NB4 (cell line): ENCODE measurements around the gene CNKSR3.

Experiments
- POLR2A ChIP-seq: IDR thresholded peaks from 2 replicates; pipeline ENCODE4 v1.6.1; 2011; ENCODE audit warnings: mild to moderate bottlenecking; ENCODE audit not compliant: insufficient read length; ENCODE audit errors: extremely low read depth
- TF ChIP-seq, protein P1 (sequence below): IDR thresholded peaks from one replicate; pipeline ENCODE4 v1.5.1; 2012; ENCODE audit warnings: low read depth, low read length
- TF ChIP-seq, protein P2 (sequence below): IDR thresholded peaks from 2 replicates; pipeline ENCODE4 v1.6.1; 2011; ENCODE audit warnings: low read depth, low read length

DNA sequence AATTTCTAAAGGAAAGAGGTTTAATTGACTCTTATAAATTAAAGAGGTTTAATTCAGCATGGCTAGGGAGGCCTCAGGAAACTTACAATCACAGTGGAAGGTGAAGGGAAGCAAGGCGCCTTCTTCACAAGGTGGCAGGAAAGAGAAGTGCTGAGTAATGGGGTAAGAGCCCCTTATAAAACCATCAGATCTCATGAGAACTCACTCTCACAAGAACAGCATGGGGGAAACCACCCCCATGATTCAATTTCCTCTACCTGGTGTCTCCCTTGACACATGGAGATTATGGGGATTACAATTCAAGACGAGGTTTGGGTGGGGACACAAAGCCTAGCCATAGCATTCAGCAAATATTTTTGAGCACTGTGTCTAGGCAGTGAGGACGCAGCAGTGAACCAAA lies 150.0 kb downstream of the CNKSR3 start:
- TF ChIP-seq, protein P1, sequence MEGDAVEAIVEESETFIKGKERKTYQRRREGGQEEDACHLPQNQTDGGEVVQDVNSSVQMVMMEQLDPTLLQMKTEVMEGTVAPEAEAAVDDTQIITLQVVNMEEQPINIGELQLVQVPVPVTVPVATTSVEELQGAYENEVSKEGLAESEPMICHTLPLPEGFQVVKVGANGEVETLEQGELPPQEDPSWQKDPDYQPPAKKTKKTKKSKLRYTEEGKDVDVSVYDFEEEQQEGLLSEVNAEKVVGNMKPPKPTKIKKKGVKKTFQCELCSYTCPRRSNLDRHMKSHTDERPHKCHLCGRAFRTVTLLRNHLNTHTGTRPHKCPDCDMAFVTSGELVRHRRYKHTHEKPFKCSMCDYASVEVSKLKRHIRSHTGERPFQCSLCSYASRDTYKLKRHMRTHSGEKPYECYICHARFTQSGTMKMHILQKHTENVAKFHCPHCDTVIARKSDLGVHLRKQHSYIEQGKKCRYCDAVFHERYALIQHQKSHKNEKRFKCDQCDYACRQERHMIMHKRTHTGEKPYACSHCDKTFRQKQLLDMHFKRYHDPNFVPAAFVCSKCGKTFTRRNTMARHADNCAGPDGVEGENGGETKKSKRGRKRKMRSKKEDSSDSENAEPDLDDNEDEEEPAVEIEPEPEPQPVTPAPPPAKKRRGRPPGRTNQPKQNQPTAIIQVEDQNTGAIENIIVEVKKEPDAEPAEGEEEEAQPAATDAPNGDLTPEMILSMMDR, result no peak
- no peak for TF ChIP-seq POLR2A
- TF ChIP-seq, protein P2, sequence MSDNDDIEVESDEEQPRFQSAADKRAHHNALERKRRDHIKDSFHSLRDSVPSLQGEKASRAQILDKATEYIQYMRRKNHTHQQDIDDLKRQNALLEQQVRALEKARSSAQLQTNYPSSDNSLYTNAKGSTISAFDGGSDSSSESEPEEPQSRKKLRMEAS, result no peak
